Effector memory CD8-positive, alpha-beta T cell (primary cell): Measurements from ENCODE around the gene CYP3A4.

ENCODE experiments used
- ATAC-seq: fragments of 150-1000 bp; cut with Tn5 transposase; replicated peaks from 2 replicates; pipeline ENCODE4 v1.10.0; 2021; ENCODE audit warnings: mild to moderate bottlenecking, moderate library complexity
- DNase-seq, 3 experiments: peaks; one replicate each; pipeline ENCODE4 v3.0.0; 2021
- H3K27ac Mint-ChIP-seq, 2 donors: one replicate each; pipeline ENCODE4 v1.8.0; 2022; ENCODE audit warnings: mild to moderate bottlenecking in 2 of 2, mixed read lengths in 2 of 2, moderate library complexity in 2 of 2
- H3K27me3 Mint-ChIP-seq, 2 donors: one replicate each; pipeline ENCODE4 v1.8.0; 2022; ENCODE audit warnings: mixed read lengths in 2 of 2
- H3K36me3 Mint-ChIP-seq: one replicate; pipeline ENCODE4 v1.8.0; 2022; ENCODE audit warnings: mild to moderate bottlenecking, moderate library complexity, mixed read lengths; ENCODE audit not compliant: insufficient read depth
- H3K4me1 Mint-ChIP-seq, 2 donors: one replicate each; pipeline ENCODE4 v1.8.0; 2022; ENCODE audit warnings: low read depth in 2 of 2, mixed read lengths in 2 of 2
- H3K4me3 Mint-ChIP-seq, 2 donors: one replicate each; pipeline ENCODE4 v1.8.0; 2022; ENCODE audit warnings: mild to moderate bottlenecking in 2 of 2, mixed read lengths in 2 of 2, moderate library complexity in 2 of 2
- H3K9me3 Mint-ChIP-seq, 2 donors: one replicate each; pipeline ENCODE4 v1.8.0; 2022; ENCODE audit warnings: mixed read lengths in 2 of 2
- total RNA-seq, 9 experiments: gene quantifications; one replicate each; lab custom pipeline; 2026; lab: John Stamatoyannopoulos, UW

CYP3A4 gene
- total RNA-seq: 0 to 0.11 (median 0) reads per million in 9 experiments

DNA sequence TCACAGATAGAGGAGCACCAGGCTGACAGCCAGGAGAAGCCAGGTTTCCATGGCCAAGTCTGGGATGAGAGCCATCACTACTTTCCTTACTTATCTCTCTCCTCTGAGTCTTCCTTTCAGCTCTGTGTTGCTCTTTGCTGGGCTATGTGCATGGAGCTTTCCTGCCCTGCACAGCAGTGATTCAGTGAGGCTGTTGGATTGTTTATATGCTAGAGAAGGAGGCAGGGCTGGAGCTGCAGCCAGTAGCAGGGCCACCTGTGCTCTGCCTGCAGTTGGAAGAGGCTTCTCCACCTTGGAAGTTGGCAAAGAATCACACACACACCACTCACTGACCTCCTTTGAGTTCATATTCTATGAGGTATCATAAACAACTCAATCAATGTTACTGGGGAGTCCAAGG is at the start of gene CYP3A4:
Gene CYP3A4 (minus strand): TSS at position 178 of the 400 bp plus-strand sequence. CDS start 103 bp downstream, at position 75.
- ATAC-seq (no peak), DNase-seq (no peak)
- H3K27me3 Mint-ChIP-seq: peaks cover 14 to 50% of the 10 kb centered on the region in 2 donors

DNA sequence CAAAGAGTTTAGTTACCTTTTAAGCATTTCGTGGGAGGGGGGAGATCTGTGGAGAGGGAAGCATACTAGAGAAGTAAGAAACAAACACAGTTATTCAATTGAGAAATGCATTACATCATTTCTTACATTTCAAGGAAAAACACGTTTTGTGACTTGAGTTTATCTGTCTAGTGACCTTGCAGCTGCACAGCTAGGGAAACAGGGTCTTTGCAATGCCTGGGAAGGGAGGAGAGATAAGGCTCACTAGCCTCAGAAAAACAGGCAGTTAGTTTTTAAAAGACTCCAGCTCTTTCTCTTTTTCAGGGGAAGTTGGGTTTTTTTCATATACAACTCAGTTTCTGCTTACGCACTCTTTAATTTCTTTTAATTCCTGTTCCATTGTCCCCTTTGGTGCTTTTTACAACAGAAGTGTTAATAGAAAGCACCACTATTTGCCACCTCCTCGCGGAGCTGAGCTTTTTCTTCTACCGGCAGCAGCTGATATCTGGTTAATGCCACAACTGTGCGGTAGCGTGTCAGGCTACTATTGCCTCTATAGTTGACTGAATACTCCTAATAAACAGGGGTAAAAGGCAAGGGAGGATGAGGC is 49.4 kb upstream of the CYP3A4 start:
- Mint-ChIP-seq H3K27ac (no peak overlapping the region), H3K9me3 (no peaks in the 10 kb centered on the region), H3K4me3 (no peak overlapping the region), H3K36me3 (no peaks in the 10 kb centered on the region), H3K27me3 (peaks cover 26% of the 10 kb centered on the region in 2 donors), H3K4me1 (peaks cover 0 to 4% of the 10 kb centered on the region in 2 donors)
- no peak for ATAC-seq
- no peak for DNase-seq

More for the DNA sequence above, at the start of gene CYP3A4:
- H3K36me3 Mint-ChIP-seq: no peaks in the 10 kb centered on the region
- H3K4me3 Mint-ChIP-seq: no peak within 1 kb of the TSS
- no peaks in the 10 kb centered on the region for H3K9me3 Mint-ChIP-seq
- H3K27ac Mint-ChIP-seq: peak within 1 kb of the TSS in 1 of 2 donors; percentile 39
- H3K4me1 Mint-ChIP-seq: peaks cover 6 to 12% of the 10 kb centered on the region in 2 donors

DNA sequence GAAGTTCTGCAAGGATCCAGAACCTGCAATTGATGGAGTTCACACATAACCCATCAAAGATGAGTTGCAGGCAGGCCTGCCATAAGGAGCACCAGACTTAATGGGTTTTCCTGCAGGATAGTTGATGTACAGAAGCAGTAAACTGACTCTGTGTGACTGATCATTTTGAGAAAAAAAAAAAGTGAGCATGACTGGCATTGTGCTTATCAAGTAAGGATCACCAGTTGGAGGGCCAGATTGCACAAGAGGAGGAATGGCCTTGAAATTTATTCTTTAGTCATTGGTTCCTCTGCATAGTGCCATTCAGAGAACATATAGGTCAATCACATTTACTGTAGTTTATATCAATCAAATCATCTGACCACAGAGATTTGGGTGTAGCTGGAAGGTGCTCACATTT is 47.6 kb upstream of the CYP3A4 start:
- Mint-ChIP-seq H3K27ac (no peak overlapping the region), H3K36me3 (no peaks in the 10 kb centered on the region), H3K9me3 (no peaks in the 10 kb centered on the region), H3K27me3 (peaks cover 24 to 27% of the 10 kb centered on the region in 2 donors), H3K4me3 (no peak overlapping the region), H3K4me1 (no peaks in the 10 kb centered on the region)
- DNase-seq: no peak
- ATAC-seq: no peak

DNA sequence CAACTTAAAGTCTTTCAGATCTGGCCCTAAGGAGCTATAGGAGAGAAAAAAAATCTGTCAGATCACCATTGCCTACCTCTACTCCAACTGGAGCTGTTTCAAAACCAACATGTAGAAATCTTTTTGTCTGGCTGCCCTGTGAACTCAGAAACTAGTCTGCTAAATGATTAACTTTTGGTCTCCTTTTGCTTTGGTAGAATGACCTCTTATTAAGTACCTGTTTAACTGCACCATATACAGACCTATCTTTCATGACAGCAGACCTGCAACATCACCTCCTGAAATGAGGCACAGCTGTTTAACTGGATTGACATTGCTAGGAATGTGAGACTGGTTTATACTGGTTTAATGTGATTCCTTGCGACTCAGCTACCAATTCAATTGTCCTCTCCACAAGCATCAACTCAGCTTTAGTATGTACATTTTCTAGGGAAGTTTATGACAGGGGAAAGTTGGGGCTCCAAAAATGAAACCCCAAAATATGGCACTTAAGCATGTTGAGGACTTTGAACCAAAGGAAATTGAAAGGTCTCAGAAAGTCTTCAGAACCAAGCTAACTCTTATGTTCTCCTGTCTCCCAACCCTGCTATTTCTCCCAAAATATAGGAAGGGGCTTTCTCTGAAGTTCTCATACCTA is 45.7 kb upstream of the CYP3A4 start:
- no peaks in the 10 kb centered on the region for H3K36me3 Mint-ChIP-seq
- no peaks in the 10 kb centered on the region for H3K9me3 Mint-ChIP-seq
- H3K27ac Mint-ChIP-seq: no peak overlapping the region
- ATAC-seq (no peak), DNase-seq (no peak)
- H3K27me3 Mint-ChIP-seq: peaks cover 27 to 28% of the 10 kb centered on the region in 2 donors
- no peaks in the 10 kb centered on the region for H3K4me1 Mint-ChIP-seq
- no peak overlapping the region for H3K4me3 Mint-ChIP-seq

DNA sequence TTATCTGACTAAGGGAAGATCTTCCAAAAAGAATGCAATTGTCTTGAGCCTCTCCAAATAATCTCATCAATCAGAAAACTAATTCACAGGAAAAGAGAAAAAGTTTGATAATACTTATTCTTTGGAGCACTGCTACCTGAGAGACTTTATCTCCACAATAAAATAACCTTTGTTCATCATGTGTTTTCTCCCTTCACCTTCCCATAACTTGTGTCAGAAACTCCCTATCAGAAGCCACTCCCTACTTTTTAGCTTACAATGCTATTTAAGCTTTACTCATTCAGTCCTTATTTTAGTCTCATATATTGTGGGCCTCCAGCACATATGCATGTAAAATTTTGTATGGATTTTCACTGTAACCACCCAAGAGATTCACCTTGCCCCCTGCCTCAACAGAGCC is 44.8 kb upstream of the CYP3A4 start:
- ATAC-seq (no peak), DNase-seq (no peak)
- H3K9me3 Mint-ChIP-seq: no peaks in the 10 kb centered on the region
- H3K27me3 Mint-ChIP-seq: peaks cover 22 to 36% of the 10 kb centered on the region in 2 donors
- H3K27ac Mint-ChIP-seq: no peak overlapping the region
- no peaks in the 10 kb centered on the region for H3K4me1 Mint-ChIP-seq
- H3K4me3 Mint-ChIP-seq: no peak overlapping the region
- H3K36me3 Mint-ChIP-seq: no peaks in the 10 kb centered on the region

DNA sequence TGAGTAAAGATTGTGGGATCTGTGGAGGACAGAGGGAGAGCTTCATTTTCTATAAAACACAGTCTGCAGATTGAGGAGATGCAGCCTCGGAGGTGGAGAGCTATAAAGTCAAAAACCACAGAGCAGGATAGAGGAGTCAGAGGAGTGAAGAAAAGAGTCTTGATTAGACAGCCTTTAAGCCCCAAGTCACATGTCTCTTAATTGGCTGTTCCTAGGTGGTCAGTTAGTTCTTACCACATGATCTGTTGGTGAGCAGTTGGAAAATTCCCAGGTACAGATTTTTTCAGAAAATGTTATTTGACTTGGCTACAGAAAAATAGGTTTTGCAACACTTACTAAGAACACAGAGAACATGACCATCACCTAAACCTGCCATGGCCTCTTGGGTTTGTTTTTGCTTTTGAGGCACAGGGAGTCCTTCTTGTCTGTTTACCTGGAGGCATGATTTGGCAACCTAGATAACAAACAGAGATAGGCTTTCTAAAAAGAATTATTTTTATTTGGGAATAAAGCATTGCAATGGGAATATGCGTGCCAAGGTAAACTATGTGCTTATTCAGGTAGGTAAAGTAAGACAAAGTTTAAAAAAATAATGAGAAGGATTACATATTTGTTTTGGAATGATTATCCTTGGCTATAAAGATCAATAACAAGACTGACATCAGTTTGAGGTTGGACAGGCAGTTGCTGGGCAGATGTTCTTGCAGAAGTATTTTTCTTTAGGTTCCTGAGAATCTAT is 43.2 kb upstream of the CYP3A4 start:
- Mint-ChIP-seq H3K4me1 (no peaks in the 10 kb centered on the region), H3K27ac (no peak overlapping the region), H3K27me3 (peaks cover 13 to 31% of the 10 kb centered on the region in 2 donors), H3K36me3 (no peaks in the 10 kb centered on the region), H3K9me3 (no peaks in the 10 kb centered on the region), H3K4me3 (no peak overlapping the region)
- DNase-seq (no peak), ATAC-seq (no peak)

DNA sequence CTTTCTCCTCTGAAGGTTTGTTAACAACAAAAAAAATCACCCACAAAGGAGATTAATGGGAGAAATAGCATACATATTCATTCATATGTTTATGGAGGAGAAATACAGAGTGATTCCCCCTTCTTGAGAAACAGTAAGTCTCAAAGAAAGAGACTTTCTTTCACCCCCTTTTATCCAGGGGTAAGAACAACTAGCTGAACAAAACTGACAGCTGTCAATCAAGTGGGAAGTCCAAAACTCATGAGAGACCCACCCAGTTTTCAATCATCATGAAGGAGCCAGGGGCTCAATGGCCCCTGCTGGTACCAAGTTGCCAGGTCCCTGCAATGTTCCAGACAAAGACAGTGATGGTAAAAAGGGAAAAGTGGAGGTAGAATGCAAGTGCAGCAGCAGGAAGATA is 41.9 kb upstream of the CYP3A4 start:
- no peak for DNase-seq
- H3K36me3 Mint-ChIP-seq: no peaks in the 10 kb centered on the region
- no peak overlapping the region for H3K4me3 Mint-ChIP-seq
- H3K27ac Mint-ChIP-seq: no peak overlapping the region
- H3K9me3 Mint-ChIP-seq: no peaks in the 10 kb centered on the region
- ATAC-seq: no peak
- H3K27me3 Mint-ChIP-seq: peaks cover 15 to 40% of the 10 kb centered on the region in 2 donors
- H3K4me1 Mint-ChIP-seq: no peaks in the 10 kb centered on the region

DNA sequence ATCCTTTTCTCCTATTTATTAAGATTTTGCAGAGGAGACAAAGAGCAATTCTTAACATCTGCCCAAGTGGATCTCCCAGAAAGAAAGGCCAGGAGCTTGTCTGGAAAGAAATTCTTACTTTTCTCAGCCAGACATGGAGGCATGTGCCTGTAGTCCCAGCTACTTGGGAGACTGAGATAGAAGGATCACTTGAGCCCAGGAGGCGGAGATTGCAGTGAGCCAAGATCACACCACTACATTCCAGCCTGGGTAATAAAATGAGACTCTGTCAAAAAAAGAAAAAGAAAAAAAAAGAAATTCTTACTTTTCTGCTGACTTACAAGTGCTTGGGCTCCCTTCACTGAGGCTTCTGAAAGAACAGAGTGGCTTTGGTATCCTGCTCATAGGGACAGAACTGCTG is 41.5 kb upstream of the CYP3A4 start:
- Mint-ChIP-seq H3K4me3 (no peak overlapping the region), H3K27me3 (peaks cover 13 to 43% of the 10 kb centered on the region in 2 donors), H3K36me3 (no peaks in the 10 kb centered on the region), H3K27ac (no peak overlapping the region), H3K4me1 (no peaks in the 10 kb centered on the region), H3K9me3 (no peaks in the 10 kb centered on the region)
- no peak for DNase-seq
- ATAC-seq: no peak

DNA sequence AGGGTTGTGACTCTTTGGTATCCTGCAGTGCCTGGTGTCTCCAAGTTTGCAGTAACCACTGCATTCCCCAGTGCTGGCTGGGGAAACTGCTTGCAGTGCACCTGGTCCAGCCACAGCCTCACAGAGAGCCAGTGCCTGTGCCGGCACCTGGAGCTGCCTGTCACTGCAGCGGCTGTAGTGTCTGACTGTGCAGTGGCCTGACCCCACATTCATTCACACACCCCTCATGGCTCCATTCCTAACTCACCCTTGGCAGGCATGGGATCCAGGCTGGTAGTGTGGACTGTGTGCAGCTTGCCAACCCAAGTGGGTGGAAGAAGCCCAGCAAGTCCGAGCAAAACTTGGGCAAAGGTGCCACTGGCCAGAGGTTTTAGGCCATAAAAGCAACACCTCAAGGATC is 40.1 kb upstream of the CYP3A4 start:
- Mint-ChIP-seq H3K27me3 (peaks cover 13 to 53% of the 10 kb centered on the region in 2 donors), H3K27ac (no peak overlapping the region), H3K4me1 (no peaks in the 10 kb centered on the region), H3K9me3 (no peaks in the 10 kb centered on the region), H3K36me3 (no peaks in the 10 kb centered on the region), H3K4me3 (no peak overlapping the region)
- ATAC-seq (no peak), DNase-seq (no peak)

DNA sequence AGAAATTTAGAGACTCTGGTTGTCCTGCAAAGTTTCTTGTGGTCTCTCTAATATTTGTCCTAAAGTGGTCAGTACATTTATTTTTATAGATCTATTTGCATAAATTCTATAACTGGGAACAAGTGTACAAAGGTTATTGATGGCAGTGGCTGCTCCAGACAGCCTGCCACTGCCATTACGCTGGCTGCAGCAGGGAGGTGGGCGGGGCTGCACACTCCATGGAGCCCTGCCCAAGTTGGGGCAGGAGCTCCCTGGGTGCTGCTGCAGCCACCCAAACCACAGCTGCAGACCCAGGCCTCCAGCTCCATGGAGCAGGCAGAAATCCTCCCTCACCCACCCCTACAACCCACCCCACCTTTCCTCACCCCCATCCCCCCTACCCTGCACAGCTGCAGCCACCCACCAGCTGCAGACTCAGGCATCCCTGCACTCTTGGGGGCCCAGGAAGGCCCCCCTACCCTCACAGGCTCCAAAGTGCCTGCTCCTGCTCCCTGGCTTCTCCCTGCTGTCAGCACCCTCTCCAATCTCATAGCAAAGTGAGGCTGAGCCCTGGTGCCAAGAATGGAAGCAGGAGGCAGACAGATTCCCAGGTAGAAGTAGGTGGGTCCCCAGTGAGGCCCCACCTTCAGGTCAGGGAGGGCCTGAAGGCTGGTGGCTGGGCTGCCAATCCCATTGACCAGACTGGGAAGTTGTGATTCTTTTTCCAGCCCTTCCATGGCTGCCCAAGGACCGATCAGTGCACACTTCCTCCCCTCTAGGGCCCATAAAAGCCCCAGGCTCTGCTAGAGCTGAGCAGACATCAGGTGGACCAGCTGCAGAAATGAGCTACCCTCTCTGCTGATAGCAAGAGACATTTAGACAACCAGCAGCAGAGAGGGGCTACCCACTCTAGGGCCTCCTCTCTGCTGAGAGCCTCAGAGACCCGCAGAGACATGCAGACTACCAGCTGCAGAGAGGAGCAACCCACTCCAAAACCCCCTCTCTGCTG is 39.0 kb upstream of the CYP3A4 start:
- no peak overlapping the region for H3K27ac Mint-ChIP-seq
- H3K4me3 Mint-ChIP-seq: no peak overlapping the region
- no peak for DNase-seq
- H3K27me3 Mint-ChIP-seq: peaks cover 6 to 62% of the 10 kb centered on the region in 2 donors
- ATAC-seq: no peak
- H3K4me1 Mint-ChIP-seq: no peaks in the 10 kb centered on the region
- H3K36me3 Mint-ChIP-seq: no peaks in the 10 kb centered on the region
- H3K9me3 Mint-ChIP-seq: no peaks in the 10 kb centered on the region

DNA sequence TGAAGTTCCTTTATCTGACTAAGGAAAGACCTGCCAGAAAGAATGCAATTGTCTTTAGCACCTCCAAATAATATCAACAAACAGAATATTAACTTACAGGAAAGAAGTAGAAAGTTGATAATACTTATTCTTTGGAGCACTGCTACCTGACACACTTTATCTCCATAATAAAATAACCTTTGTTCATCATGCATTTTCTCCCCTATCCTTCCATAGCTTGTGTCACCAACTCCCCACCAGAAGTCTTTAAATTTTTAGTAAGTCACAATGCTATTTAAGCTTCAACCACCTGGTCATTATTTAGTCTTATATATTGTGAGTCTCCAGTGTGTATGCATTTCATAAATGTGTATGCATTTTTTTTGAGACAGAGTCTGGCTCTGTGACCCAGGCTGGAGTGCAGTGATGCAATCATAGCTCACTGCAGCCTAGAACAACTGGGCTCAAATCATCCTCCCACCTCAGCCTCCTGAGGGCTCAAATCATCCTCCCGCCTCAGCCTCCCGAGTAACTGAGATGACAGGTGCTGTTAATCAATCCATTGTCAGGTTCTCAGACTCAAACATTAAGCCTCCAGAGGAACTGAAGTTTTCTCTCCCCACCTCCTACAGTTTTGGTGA is 36.5 kb upstream of the CYP3A4 start:
- no peak for DNase-seq
- H3K9me3 Mint-ChIP-seq: no peaks in the 10 kb centered on the region
- H3K36me3 Mint-ChIP-seq: no peaks in the 10 kb centered on the region
- no peaks in the 10 kb centered on the region for H3K4me1 Mint-ChIP-seq
- no peak for ATAC-seq
- H3K4me3 Mint-ChIP-seq: no peak overlapping the region
- H3K27me3 Mint-ChIP-seq: peaks cover 6 to 66% of the 10 kb centered on the region in 2 donors
- H3K27ac Mint-ChIP-seq: no peak overlapping the region

DNA sequence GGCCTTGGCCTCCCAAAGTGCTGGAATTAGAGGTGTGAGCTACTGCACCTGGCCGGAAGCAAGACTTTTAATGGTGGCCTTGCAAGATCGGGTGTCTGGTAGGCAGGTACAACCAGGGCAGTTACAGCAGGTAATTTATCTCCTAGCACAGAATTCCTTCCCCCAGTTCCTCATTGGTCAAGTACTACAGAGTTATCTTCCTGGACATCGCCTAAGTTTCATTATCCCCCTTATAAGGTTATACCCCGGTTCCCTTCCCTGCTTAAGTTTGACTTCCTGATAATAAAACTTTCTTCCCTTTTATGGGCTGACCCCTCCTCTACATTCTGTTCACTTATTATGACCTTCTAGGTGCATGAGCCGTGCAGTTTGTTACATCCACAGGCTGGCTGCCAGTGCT is 24.8 kb upstream of the CYP3A4 start:
- Mint-ChIP-seq H3K4me3 (no peak overlapping the region), H3K27me3 (peaks cover 46 to 55% of the 10 kb centered on the region in 2 donors), H3K36me3 (no peaks in the 10 kb centered on the region), H3K27ac (no peak overlapping the region), H3K9me3 (no peaks in the 10 kb centered on the region), H3K4me1 (no peaks in the 10 kb centered on the region)
- DNase-seq (no peak), ATAC-seq (no peak)
